Breast epithelium (tissue), 3 donors: ENCODE measurements around the gene TSEN15.

Source experiments
- CTCF ChIP-seq, 3 donors: fragments of 450-650 bp; IDR thresholded peaks; one replicate each; pipeline ENCODE4 v1.5.1; 2016 to 2017; ENCODE audit warnings: antibody characterized with exemption in 3 of 3, mild to moderate bottlenecking in 3 of 3, moderate library complexity in 3 of 3
- POLR2AphosphoS5 ChIP-seq, 3 donors: sonication (generic); formaldehyde crosslinking; IDR thresholded peaks; one replicate each; pipeline ENCODE4 v1.6.1; 2017; ENCODE audit warnings: antibody characterized with exemption in 3 of 3

GRCh38 chr1:184037849-184038591 lies 13.5 kb upstream of the TSEN15 start:
- no peak for TF ChIP-seq CTCF (IDR thresholded peaks at IDR 0.05)
- no peak for TF ChIP-seq POLR2AphosphoS5 (IDR thresholded peaks at IDR 0.05)
